ENCODE results near the gene CD164.

DNA sequence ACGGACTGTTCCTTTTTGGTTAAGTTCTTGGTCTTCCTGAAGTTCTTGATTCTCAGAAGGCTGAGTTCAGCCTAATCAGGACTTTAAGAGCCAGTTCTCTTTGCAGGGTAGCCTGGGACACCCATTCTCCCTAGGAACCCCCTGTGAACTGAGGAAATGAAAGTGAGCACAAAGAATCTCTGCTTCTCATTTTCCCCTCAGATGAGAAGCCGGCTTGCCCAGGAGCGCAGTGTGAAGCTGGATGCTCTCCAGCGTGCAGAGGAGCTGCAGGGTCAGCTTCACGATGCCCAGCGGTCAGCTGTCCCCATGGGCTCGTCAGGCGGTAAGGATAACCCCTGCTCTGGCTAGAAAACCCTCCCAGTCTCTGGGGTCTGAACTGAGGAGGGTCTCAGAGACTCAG, 34.0 kb downstream of the CD164 start:
- TF ChIP-seq POLR2AphosphoS5 (IDR thresholded peaks at IDR 0.05; ENCODE audit: insufficient read depth, low read depth, low read length), result no peak
- TF ChIP-seq, protein P1, sequence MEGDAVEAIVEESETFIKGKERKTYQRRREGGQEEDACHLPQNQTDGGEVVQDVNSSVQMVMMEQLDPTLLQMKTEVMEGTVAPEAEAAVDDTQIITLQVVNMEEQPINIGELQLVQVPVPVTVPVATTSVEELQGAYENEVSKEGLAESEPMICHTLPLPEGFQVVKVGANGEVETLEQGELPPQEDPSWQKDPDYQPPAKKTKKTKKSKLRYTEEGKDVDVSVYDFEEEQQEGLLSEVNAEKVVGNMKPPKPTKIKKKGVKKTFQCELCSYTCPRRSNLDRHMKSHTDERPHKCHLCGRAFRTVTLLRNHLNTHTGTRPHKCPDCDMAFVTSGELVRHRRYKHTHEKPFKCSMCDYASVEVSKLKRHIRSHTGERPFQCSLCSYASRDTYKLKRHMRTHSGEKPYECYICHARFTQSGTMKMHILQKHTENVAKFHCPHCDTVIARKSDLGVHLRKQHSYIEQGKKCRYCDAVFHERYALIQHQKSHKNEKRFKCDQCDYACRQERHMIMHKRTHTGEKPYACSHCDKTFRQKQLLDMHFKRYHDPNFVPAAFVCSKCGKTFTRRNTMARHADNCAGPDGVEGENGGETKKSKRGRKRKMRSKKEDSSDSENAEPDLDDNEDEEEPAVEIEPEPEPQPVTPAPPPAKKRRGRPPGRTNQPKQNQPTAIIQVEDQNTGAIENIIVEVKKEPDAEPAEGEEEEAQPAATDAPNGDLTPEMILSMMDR (IDR thresholded peaks at IDR 0.05; ENCODE audit: extremely low read depth in 1 of 2, insufficient read depth in 1 of 2, low read depth in 1 of 2, low read length in 2 of 2), result no peak

Measured in endothelial cell of umbilical vein (primary cell).